ENCODE data around the gene SPEM1.
A peak's percentile ranks its signal among the peaks of the same experiment; 100 is the strongest.

The SPEM1 gene

GRCh38 chr17:7418472-7419152 lies 1.5 kb upstream of the SPEM1 start:
- no peak for DNase-seq (ENCODE audit: low read depth in 2 of 2)

GRCh38 chr17:7421186-7421585 lies 1.1 kb downstream of the SPEM1 start:
- no peak for DNase-seq (ENCODE audit: low read depth in 2 of 2)

- DNase-seq (ENCODE audit: low read depth in 2 of 2) = no peak
Measured at GRCh38 chr17:7423679-7424078, 3.6 kb downstream of the SPEM1 start.

GRCh38 chr17:7425316-7425715 lies 5.2 kb downstream of the SPEM1 start, which contains the start of gene SPEM2:
Gene SPEM2 (plus strand): TSS chr17:7425616. CDS start chr17:7425689, 73 bp downstream.
- no peak for DNase-seq (ENCODE audit: low read depth in 2 of 2)

- no peak for DNase-seq (ENCODE audit: low read depth in 2 of 2)
Measured at GRCh38 chr17:7425756-7426155, 5.6 kb downstream of the SPEM1 start.

- no peak for DNase-seq (ENCODE audit: low read depth in 2 of 2)
Measured at GRCh38 chr17:7426203-7426863, 6.2 kb downstream of the SPEM1 start.

- DNase-seq (ENCODE audit: low read depth in 2 of 2) = no peak
Measured at GRCh38 chr17:7426896-7427489, 6.9 kb downstream of the SPEM1 start.

- DNase-seq (ENCODE audit: low read depth in 2 of 2) = no peak
Measured at GRCh38 chr17:7427549-7427948, 7.4 kb downstream of the SPEM1 start.

- DNase-seq (ENCODE audit: low read depth in 2 of 2) = no peak
Measured at GRCh38 chr17:7428557-7428956, 8.4 kb downstream of the SPEM1 start, which contains the start of gene SPEM3. Gene SPEM3 (plus strand): TSS chr17:7428857. CDS start chr17:7428903, 46 bp downstream.

GRCh38 chr17:7429722-7430121 lies 9.6 kb downstream of the SPEM1 start:
- no peak for DNase-seq (ENCODE audit: low read depth in 2 of 2)

GRCh38 chr17:7431231-7431630 lies 11.1 kb downstream of the SPEM1 start:
- no peak for DNase-seq (ENCODE audit: low read depth in 2 of 2)

- DNase-seq (ENCODE audit: low read depth in 2 of 2) = no peak
Measured at GRCh38 chr17:7432296-7432695, 12.2 kb downstream of the SPEM1 start.

GRCh38 chr17:7435676-7436555 lies 15.8 kb downstream of the SPEM1 start:
- DNase-seq (ENCODE audit: low read depth in 2 of 2) = peak; percentile 38 to 45

- DNase-seq (ENCODE audit: low read depth in 2 of 2) = peak; percentile 71 to 77
Measured at GRCh38 chr17:7436556-7437368, 16.6 kb downstream of the SPEM1 start.

- DNase-seq (ENCODE audit: low read depth in 2 of 2) = no peak
Measured at GRCh38 chr17:7437369-7437863, 17.3 kb downstream of the SPEM1 start.

GRCh38 chr17:7437950-7438614 lies 18.0 kb downstream of the SPEM1 start:
- DNase-seq (ENCODE audit: low read depth in 2 of 2) = peak; percentile 49 to 69

- no peak for DNase-seq (ENCODE audit: low read depth in 2 of 2)
Measured at GRCh38 chr17:7438656-7439460, 18.7 kb downstream of the SPEM1 start.

- DNase-seq (ENCODE audit: low read depth in 2 of 2) = no peak
Measured at GRCh38 chr17:7439462-7440112, 19.5 kb downstream of the SPEM1 start, which contains the start of gene FGF11. Gene FGF11 (plus strand): TSS chr17:7439512. CDS start chr17:7439621, 109 bp downstream.

Measured in stimulated activated CD4-positive, alpha-beta T cell treated with anti-CD3 and anti-CD28 coated beads, Interleukin-1b, Interleukin-23, amount 100 ng/mL, for 4 hours (primary cell).